CD4-positive, alpha-beta T cell (primary cell): ENCODE data around the gene ID1. TPM values are rescaled to one million over a fixed set of nuclear protein-coding genes. Genes with fewer than 3 reads are reported as not detected.

ENCODE experiments used
- ATAC-seq: fragments of 200-7000 bp; cut with Tn5 transposase; one replicate; pipeline ENCODE4 v1.10.0; 2022; ENCODE audit warnings: mild to moderate bottlenecking; ENCODE audit not compliant: poor library complexity
- CTCF ChIA-PET: fragments of 350-600 bp; sonication (Branson Sonifier 250); formaldehyde crosslinking; loops from one replicate; lab custom pipeline; 2021; ENCODE audit warnings: antibody characterized with exemption, inconsistent platforms; lab: Charles Lee
- POLR2A ChIA-PET: fragments of 350-600 bp; sonication (Branson Sonifier 250); formaldehyde crosslinking; loops from one replicate; lab custom pipeline; 2021; ENCODE audit warnings: antibody characterized with exemption, inconsistent platforms; lab: Charles Lee
- DNase-seq, 14 experiments: peaks; one replicate each; pipeline ENCODE4 v3.0.0-alpha.2; 2013 to 2020; ENCODE audit warnings: mixed read lengths in 2 of 14
- H3K27ac ChIP-seq, 2 donors: one replicate each; pipeline versions ENCODE4 v1.5.1 to v1.7.0; 2013; ENCODE audit warnings: low read length in 2 of 2, low read depth in 1 of 2, mild to moderate bottlenecking in 1 of 2
- H3K27me3 ChIP-seq, 2 experiments: 1 replicate in 1 of 2; 2 replicates in 1 of 2; pipeline versions ENCODE4 v1.6.1 to v1.7.0; 2013; ENCODE audit warnings: low read length in 2 of 2, control low read depth in 1 of 2, mild to moderate bottlenecking in 1 of 2, moderate library complexity in 1 of 2; ENCODE audit not compliant: insufficient read depth in 2 of 2, control insufficient read depth in 1 of 2
- H3K36me3 ChIP-seq: one replicate; pipeline ENCODE4 v1.6.1; 2013; ENCODE audit warnings: low read length, control low read depth; ENCODE audit not compliant: insufficient read depth
- H3K4me1 ChIP-seq: one replicate; pipeline ENCODE4 v1.6.1; 2013; ENCODE audit warnings: low read length, control low read depth; ENCODE audit not compliant: insufficient read depth
- H3K4me3 ChIP-seq: one replicate; pipeline ENCODE4 v1.5.1; 2013; ENCODE audit warnings: mild to moderate bottlenecking, low read length, moderate library complexity
- H3K9me3 ChIP-seq, 2 experiments: 1 replicate in 1 of 2; 2 replicates in 1 of 2; pipeline versions ENCODE4 v1.6.1 to v1.7.0; 2013; ENCODE audit warnings: low read length in 2 of 2, mild to moderate bottlenecking in 2 of 2, control low read depth in 1 of 2, moderate library complexity in 1 of 2; ENCODE audit not compliant: control insufficient read depth in 1 of 2, insufficient read depth in 1 of 2
- H3K27ac Mint-ChIP-seq: one replicate; pipeline ENCODE4 v1.8.0; 2020; ENCODE audit warnings: mixed read lengths
- H3K27me3 Mint-ChIP-seq: one replicate; pipeline ENCODE4 v1.8.0; 2021; ENCODE audit warnings: mixed read lengths
- H3K36me3 Mint-ChIP-seq: one replicate; pipeline ENCODE4 v1.8.0; 2021; ENCODE audit warnings: low read depth, mixed read lengths
- H3K4me1 Mint-ChIP-seq: one replicate; pipeline ENCODE4 v1.8.0; 2021; ENCODE audit warnings: low read depth, mixed read lengths
- H3K4me3 Mint-ChIP-seq: one replicate; pipeline ENCODE4 v1.8.0; 2020; ENCODE audit warnings: mild to moderate bottlenecking, mixed read lengths
- H3K9me3 Mint-ChIP-seq: one replicate; pipeline ENCODE4 v1.8.0; 2020; ENCODE audit warnings: mixed read lengths
- CTCF ChIP-seq: fragments of 200-600 bp; IDR thresholded peaks from one replicate; pipeline ENCODE4 v1.8.0; 2022; ENCODE audit warnings: antibody characterized with exemption, mild to moderate bottlenecking
- intact Hi-C, 2 experiments: fragments of 100-400 bp; cut with DNase I in 1 of 2; cut with micrococcal nuclease in 1 of 2; formaldehyde crosslinking; loops; one replicate each; pipeline versions ENCODE4 v1.15.1 to v1.9.0; 2023 to 2025; cut with DNase I, micrococcal nuclease
- total RNA-seq, 174 experiments: library from RNA in 2 of 174; stranded (reverse) in 2 of 174; gene quantifications; one replicate each; pipeline ENCODE4 v1.2.3 and lab custom pipeline; 2021 to 2026

The ID1 gene
- total RNA-seq, 2 experiments from 2014 or later = 22.8 to 24.2 TPM

GRCh38 chr20:31569163-31570020 is 35.7 kb upstream of the ID1 start:
- Histone ChIP-seq H3K27ac (no peak overlapping the region), H3K27me3 (no peaks in the 10 kb centered on the region), H3K9me3 (no peaks in the 10 kb centered on the region), H3K4me3 (no peak overlapping the region), H3K4me1 (peaks cover 32% of the 10 kb centered on the region), H3K36me3 (peaks cover 27% of the 10 kb centered on the region)
- peaks cover 34% of the 10 kb centered on the region for H3K36me3 Mint-ChIP-seq
- POLR2A ChIA-PET = interaction anchor here (1.2 to 4.6 kb wide), 3 partner anchors 9 to 43 kb away, joined by 5 to 26 read pairs (median 13); partner anchors contain the start of gene ID1
- intact Hi-C loops = loop anchor here in 1 of 2 experiments (1.0 to 5.0 kb wide), 2 partner anchors 43 to 153 kb away; partner anchors contain the start of gene BCL2L1
- CTCF ChIA-PET = interaction anchor here (0.7 to 16.9 kb wide), 9 partner anchors 9 to 66 kb away, joined by 3 to 347 read pairs (median 4); partner anchors contain the start of gene ID1
- H3K9me3 Mint-ChIP-seq = no peaks in the 10 kb centered on the region
- DNase-seq (peak; percentile 38 to 75 (median 54)), ATAC-seq (peak; percentile 31)
- peak overlapping the region; percentile 55 for H3K27ac Mint-ChIP-seq
- TF ChIP-seq CTCF = peak; percentile 86
- H3K4me3 Mint-ChIP-seq = peak overlapping the region; percentile 23
- H3K4me1 Mint-ChIP-seq = peaks cover 29% of the 10 kb centered on the region
- no peaks in the 10 kb centered on the region for H3K27me3 Mint-ChIP-seq

- Histone ChIP-seq H3K27me3 (no peaks in the 10 kb centered on the region), H3K4me3 (no peak overlapping the region), H3K4me1 (peaks cover 32% of the 10 kb centered on the region), H3K36me3 (peaks cover 25% of the 10 kb centered on the region), H3K27ac (no peak overlapping the region), H3K9me3 (no peaks in the 10 kb centered on the region)
- Mint-ChIP-seq H3K9me3 (no peaks in the 10 kb centered on the region), H3K4me1 (peaks cover 29% of the 10 kb centered on the region), H3K27ac (peak overlapping the region; percentile 55), H3K4me3 (peak overlapping the region; percentile 23), H3K36me3 (peaks cover 31% of the 10 kb centered on the region), H3K27me3 (no peaks in the 10 kb centered on the region)
- CTCF ChIA-PET = interaction anchor here (0.7 to 16.9 kb wide), 6 partner anchors 9 to 41 kb away, joined by 4 to 347 read pairs (median 14); partner anchors contain the start of gene ID1
- DNase-seq (no peak), ATAC-seq (no peak)
- POLR2A ChIA-PET = interaction anchor here (1.2 to 4.6 kb wide), 3 partner anchors 10 to 43 kb away, joined by 5 to 26 read pairs (median 13); partner anchors contain the start of gene ID1
- TF ChIP-seq CTCF = no peak
- intact Hi-C loops = loop anchor here in 1 of 2 experiments (5.0 kb wide), 1 partner anchor 152 kb away; the partner anchor contains the start of gene BCL2L1
These were observed 35.0 kb upstream of the ID1 start for GRCh38 chr20:31570021-31570463.
